A549 (cell line): Measurements from ENCODE around the gene MARCHF7. TPM values are rescaled to one million over a fixed set of nuclear protein-coding genes. Genes with fewer than 3 reads are reported as not detected.

Experiments used
- ATAC-seq, 2 experiments: fragments of 200-7000 bp in 1 of 2; fragments of >200 bp in 1 of 2; cut with Nextera tagmentation in 1 of 2; cut with Tn5 transposase in 1 of 2; 3 replicates each; pipeline versions ENCODE4 v1.8.0 to v1.9.1; 2018 to 2020; ENCODE audit warnings: mild to moderate bottlenecking in 1 of 2, moderate library complexity in 1 of 2
- CTCF ChIA-PET: fragments of 300-600 bp; sonication (Branson Sonifier 250); formaldehyde crosslinking; extraction: SDS; loops from one replicate; lab custom pipeline; 2021; ENCODE audit warnings: antibody characterized with exemption, inconsistent platforms; lab: Yijun Ruan, JAX
- POLR2A ChIA-PET: fragments of 350-600 bp; formaldehyde crosslinking; extraction: SDS; loops from one replicate; lab custom pipeline; 2021; ENCODE audit warnings: antibody characterized with exemption, inconsistent platforms; lab: Yijun Ruan, JAX
- DNase-seq, 2 experiments: peaks; one replicate each; pipeline versions ENCODE4 v3.0.0 to v3.0.0-alpha.2; 2011 to 2016; ENCODE audit warnings: low read depth in 1 of 2, low spot score in 1 of 2
- FAIRE-seq: peaks from 2 replicates; lab custom pipeline; 2011; peaks lifted over from hg19 to GRCh38; lab: Jason Lieb, UNC
- H3K27ac ChIP-seq, 2 experiments: fragments of >200 bp; sonication (Bioruptor Twin); formaldehyde crosslinking; 3 replicates each; pipeline ENCODE4 v1.5.1; 2016 to 2017
- H3K4me1 ChIP-seq: fragments of >200 bp; sonication (Bioruptor Twin); formaldehyde crosslinking; 3 replicates; pipeline ENCODE4 v1.6.1; 2016
- H3K4me2 ChIP-seq: fragments of >200 bp; sonication (Bioruptor Twin); formaldehyde crosslinking; 3 replicates; pipeline ENCODE4 v1.6.1; 2016
- H3K4me3 ChIP-seq: fragments of >200 bp; sonication (Bioruptor Twin); formaldehyde crosslinking; 3 replicates; pipeline ENCODE4 v1.5.1; 2016
- H3K9me3 ChIP-seq: fragments of >200 bp; sonication (Bioruptor Twin); formaldehyde crosslinking; 3 replicates; pipeline ENCODE4 v1.6.1; 2016
- CBX2 ChIP-seq: fragments of 200-600 bp; sonication (generic); IDR thresholded peaks from 2 replicates; pipeline ENCODE4 v1.6.1; 2016; ENCODE audit warnings: low read depth, mild to moderate bottlenecking, borderline replicate concordance
- CHD4 ChIP-seq: fragments of 200-600 bp; sonication (generic); IDR thresholded peaks from 2 replicates; pipeline ENCODE4 v1.6.1; 2016; ENCODE audit warnings: antibody characterized with exemption, mild to moderate bottlenecking, borderline replicate concordance
- FOSB ChIP-seq: fragments of 250-450 bp; sonication (Bioruptor Pico); IDR thresholded peaks from 2 replicates; pipeline ENCODE4 v1.5.0; 2020; ENCODE audit warnings: mild to moderate bottlenecking, moderate library complexity
- GATA3 ChIP-seq: IDR thresholded peaks from 2 replicates; pipeline ENCODE4 v1.6.1; 2012; ENCODE audit warnings: borderline replicate concordance
- HDAC2 ChIP-seq: fragments of 200-600 bp; sonication (generic); IDR thresholded peaks from 2 replicates; pipeline ENCODE4 v1.6.1; 2016
- HEYL ChIP-seq: fragments of 250-450 bp; sonication (Bioruptor Pico); IDR thresholded peaks from 2 replicates; pipeline ENCODE4 v1.8.0; 2021; ENCODE audit warnings: mild to moderate bottlenecking, moderate library complexity
- MAFK ChIP-seq: fragments of 450-650 bp; IDR thresholded peaks from 2 replicates; pipeline ENCODE4 v1.6.1; 2014; ENCODE audit not compliant: partially characterized antibody
- MAZ ChIP-seq: fragments of 150-350 bp; IDR thresholded peaks from 2 replicates; pipeline ENCODE4 v1.6.1; 2014; ENCODE audit warnings: antibody characterized with exemption, low read depth, low read length, borderline replicate concordance
- NFE2L2 ChIP-seq: fragments of 150-350 bp; conservative IDR thresholded peaks from 2 replicates; pipeline ENCODE4 v1.6.1; 2014; ENCODE audit warnings: low read length
- NPAS2 ChIP-seq: fragments of 250-450 bp; sonication (Bioruptor Pico); IDR thresholded peaks from 2 replicates; pipeline ENCODE4 v1.8.0; 2022; ENCODE audit warnings: mild to moderate bottlenecking, moderate library complexity, borderline replicate concordance
- NR3C1 ChIP-seq: fragments of >200 bp; sonication (Bioruptor Twin); formaldehyde crosslinking; IDR thresholded peaks from 3 replicates; pipeline ENCODE4 v1.6.1; 2017
- PHF8 ChIP-seq: fragments of 200-600 bp; sonication (generic); IDR thresholded peaks from 2 replicates; pipeline ENCODE4 v1.6.1; 2016; ENCODE audit warnings: low read depth, mild to moderate bottlenecking, antibody characterized with exemption, moderate library complexity, borderline replicate concordance
- RAD21 ChIP-seq, 2 experiments: fragments of >200 bp in 1 of 2; sonication (Bioruptor Twin) in 1 of 2; formaldehyde crosslinking in 1 of 2; IDR thresholded peaks in 1 of 2; conservative IDR thresholded peaks in 1 of 2; 2 replicates in 1 of 2; 3 replicates in 1 of 2; pipeline ENCODE4 v1.6.1; 2012 to 2018; ENCODE audit warnings: inconsistent platforms in 1 of 2
- RARB ChIP-seq: fragments of 250-450 bp; sonication (Bioruptor Pico); IDR thresholded peaks from 2 replicates; pipeline ENCODE4 v1.8.0; 2021; ENCODE audit warnings: mild to moderate bottlenecking, moderate library complexity
- RCOR1 ChIP-seq: fragments of 150-350 bp; IDR thresholded peaks from 2 replicates; pipeline ENCODE4 v1.6.1; 2014; ENCODE audit warnings: antibody characterized with exemption, low read length, low read depth
- RFX5 ChIP-seq: fragments of 450-650 bp; IDR thresholded peaks from 2 replicates; pipeline ENCODE4 v1.7.1; 2014; ENCODE audit warnings: antibody characterized with exemption, mild to moderate bottlenecking, moderate library complexity
- ZFP36 ChIP-seq: fragments of 450-650 bp; IDR thresholded peaks from 2 replicates; pipeline ENCODE4 v1.6.1; 2014; ENCODE audit warnings: borderline replicate concordance; ENCODE audit not compliant: partially characterized antibody
- WGBS: methylation state at CpG from one replicate; pipeline ENCODE4 v1.1.6; 2017; ENCODE audit errors: missing lambda C conversion rate; 5-methylcytosine and 5-hydroxymethylcytosine counted together
- polyA plus RNA-seq, 4 experiments: library from polyadenylated mRNA; depleted of rRNA in 3 of 4; stranded (reverse); fragments of >200 nt; fragmentation: RNase III in 1 of 4; extraction: RNeasy Plus Mini Kit Qiagen cat#74134 plus additional on column Dnase treatment in 1 of 4; gene quantifications; 2 replicates in 3 of 4; 3 replicates in 1 of 4; pipeline ENCODE4 v1.2.3, GENCODE V29; 2011 to 2017
- TF ChIP-seq, protein P1 (sequence below): fragments of 200-600 bp; sonication (generic); IDR thresholded peaks from 2 replicates; pipeline ENCODE4 v1.6.1; 2016; ENCODE audit warnings: antibody characterized with exemption, mild to moderate bottlenecking, moderate library complexity
- TF ChIP-seq, protein P2 (sequence below): IDR thresholded peaks from 2 replicates; pipeline ENCODE4 v1.6.1; 2012
- TF ChIP-seq, protein P3 (sequence below): fragments of 150-350 bp; IDR thresholded peaks from 2 replicates; pipeline ENCODE4 v1.6.1; 2014; ENCODE audit warnings: low read depth, mild to moderate bottlenecking, low read length

Gene MARCHF7
- polyA plus RNA-seq, 2 of the 4 experiments (the other 2 are of a cell fraction), result 64.3 to 66.4 TPM

DNA sequence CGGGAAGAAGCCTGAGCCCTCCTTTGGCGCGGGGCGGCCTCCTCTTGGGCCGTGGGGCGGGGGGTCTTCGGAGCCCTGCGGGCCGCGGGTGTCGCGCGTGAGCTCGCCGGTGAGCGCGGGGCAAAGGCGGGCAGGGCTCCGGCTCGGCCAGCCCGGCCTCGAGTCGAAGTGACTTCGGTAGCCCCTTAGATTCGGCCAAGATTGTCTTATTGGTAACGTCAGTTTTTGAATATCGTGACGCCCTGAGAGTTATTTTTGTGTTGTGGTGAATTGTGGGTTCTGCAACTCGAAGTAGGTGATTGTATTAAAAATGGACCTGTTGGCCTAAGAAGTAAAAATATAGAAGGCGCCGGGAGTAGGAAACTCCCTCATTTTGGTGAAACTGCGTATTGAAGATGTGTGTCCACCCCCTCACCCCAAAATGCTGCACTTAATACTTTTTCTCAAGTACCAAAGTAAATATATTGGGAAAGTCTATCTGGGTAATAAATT lies 669 bp downstream of the MARCHF7 start:
- H3K27ac ChIP-seq, result peak overlapping the region; percentile 97 to 99
- H3K4me1 ChIP-seq, result peaks cover 34% of the 10 kb centered on the region
- WGBS, result 2% methylated on average over 21 of the region's 32 CpGs
- DNase-seq (peak; percentile 10 to 23), FAIRE-seq (no peak), ATAC-seq (peak in 1 of 2 experiments; percentile 55; a peak in 3 of 6 replicates)
- H3K4me2 ChIP-seq, result peak overlapping the region; percentile 82
- H3K4me3 ChIP-seq, result peak overlapping the region; percentile 91
- H3K9me3 ChIP-seq, result no peaks in the 10 kb centered on the region
- ChIA-PET CTCF (interaction anchor here (1.0 to 2.1 kb wide), 10 partner anchors 14 to 597 kb away, joined by 3 to 14 read pairs (median 6); no protein-coding TSS in a partner anchor), POLR2A (interaction anchor here (1.0 to 2.9 kb wide), 5 partner anchors 98 to 414 kb away, joined by 3 to 84 read pairs (median 3); partner anchors contain the start of gene BAZ2B)
- TF ChIP-seq ZFP36 (no peak), CBX2 (no peak), RFX5 (no peak), RARB (0 out of 2 replicates have a peak, but pooled peaks have one; percentile 4), HDAC2 (no peak)

DNA sequence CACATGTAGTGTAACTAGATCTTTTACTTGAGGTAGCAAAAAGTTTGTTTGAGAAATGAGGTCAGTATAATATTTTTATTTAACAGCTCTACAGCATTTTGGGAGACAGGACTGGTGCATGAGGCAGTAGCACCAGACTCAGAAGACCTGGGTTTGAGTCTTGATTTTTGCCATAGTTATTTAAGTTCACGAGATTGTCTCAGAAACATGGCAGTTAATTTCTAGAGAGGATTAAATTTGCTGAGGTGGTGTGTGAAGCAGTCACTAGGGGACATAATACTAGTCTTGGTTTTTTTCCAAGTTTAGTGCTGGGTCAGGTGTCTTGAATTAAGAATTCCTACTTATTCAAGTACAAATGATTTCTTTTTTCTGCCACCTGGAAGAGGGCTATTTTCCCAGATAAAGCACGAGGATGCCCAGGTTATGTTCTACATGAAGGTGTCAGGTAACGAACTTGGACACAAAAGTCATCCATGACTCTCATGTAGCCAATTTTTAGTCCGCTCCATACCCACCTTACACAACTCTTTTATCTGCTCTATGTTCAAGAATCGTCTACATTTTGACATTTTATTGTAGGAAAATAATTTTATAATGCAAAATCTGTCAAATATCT lies 1.4 kb downstream of the MARCHF7 start:
- Histone ChIP-seq H3K4me1 (peaks cover 34% of the 10 kb centered on the region), H3K4me3 (peak overlapping the region; percentile 91), H3K27ac (peak overlapping the region; percentile 97 to 99), H3K9me3 (no peaks in the 10 kb centered on the region)
- ChIA-PET CTCF (interaction anchor here (0.6 to 2.1 kb wide), 2 partner anchors 16 to 191 kb away, joined by 3 to 6 read pairs; no protein-coding TSS in a partner anchor), POLR2A (interaction anchor here (1.0 to 2.9 kb wide), 3 partner anchors 98 to 414 kb away, joined by 3 to 84 read pairs (median 16); partner anchors contain the start of gene BAZ2B)
- FAIRE-seq, result no peak
- peak in 1 of 2 experiments; percentile 21 for DNase-seq
- 26% methylated on average over 5 of the region's 5 CpGs for WGBS
- no peak for TF ChIP-seq HDAC2
- TF ChIP-seq RAD21 (conservative IDR thresholded peaks at IDR 0.05 in 1 of 2, IDR thresholded peaks at IDR 0.05 in 1 of 2), result no peak
- TF ChIP-seq FOSB, result no peak
- peak; percentile 56 for TF ChIP-seq MAFK
- no peak for TF ChIP-seq HEYL (CRISPR knock-in tag)
- TF ChIP-seq, all 56 proteins: peak for 1
- peak overlapping the region; percentile 82 for H3K4me2 ChIP-seq
- ATAC-seq, result no peak

DNA sequence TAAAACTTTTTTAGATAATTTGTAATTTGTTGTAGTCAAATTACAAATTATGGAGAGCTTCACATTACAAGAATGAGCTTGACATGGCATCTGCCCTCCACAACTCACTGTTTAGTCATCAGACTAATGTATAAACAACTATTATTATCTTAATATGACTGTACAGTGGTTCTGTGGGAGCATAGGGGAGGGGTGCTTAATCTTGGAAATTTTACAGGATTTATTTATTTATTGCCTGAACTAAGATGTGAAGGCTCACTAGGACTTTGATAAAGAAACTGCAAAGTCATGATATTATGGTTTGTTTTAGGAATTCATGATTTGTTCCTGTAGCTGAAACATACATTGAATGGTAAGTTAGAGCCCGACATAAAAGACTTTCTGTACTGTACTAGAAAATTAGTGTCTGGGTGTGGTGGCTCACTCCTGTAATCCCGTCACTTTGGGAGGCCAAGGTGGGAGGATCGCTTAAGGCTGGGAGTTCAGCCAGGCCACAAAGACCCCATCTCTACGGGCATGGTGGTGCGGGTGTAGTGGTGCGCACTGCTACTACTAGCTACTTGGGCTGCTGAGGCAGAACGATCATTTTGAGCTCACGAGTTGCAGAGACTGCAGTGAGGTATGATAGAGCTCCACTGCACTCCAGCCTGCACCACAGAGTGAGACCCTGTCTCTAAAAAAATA lies 2.1 kb downstream of the MARCHF7 start:
- ATAC-seq (no peak), DNase-seq (no peak), FAIRE-seq (no peak)
- CTCF ChIA-PET, result interaction anchor here (0.6 kb wide), 1 partner anchor 191 kb away, joined by 3 read pairs; no protein-coding TSS in a partner anchor
- POLR2A ChIA-PET, result interaction anchor here (2.9 kb wide), 1 partner anchor 99 kb away, joined by 84 read pairs; the partner anchor contains the start of gene BAZ2B
- H3K27ac ChIP-seq, result peak overlapping the region in 1 of 2 experiments; percentile 47; a peak in 2 of 6 replicates
- H3K9me3 ChIP-seq, result no peaks in the 10 kb centered on the region
- peak overlapping the region; percentile 82 for H3K4me2 ChIP-seq
- TF ChIP-seq RCOR1 (no peak), PHF8 (no peak), CHD4 (no peak), NPAS2 (CRISPR knock-in tag) (no peak), NR3C1 (no peak), MAZ (no peak), RFX5 (no peak), GATA3 (no peak), MAFK (peak; percentile 92), CBX2 (no peak), NFE2L2 (peak; percentile 47)
- TF ChIP-seq, protein P1, sequence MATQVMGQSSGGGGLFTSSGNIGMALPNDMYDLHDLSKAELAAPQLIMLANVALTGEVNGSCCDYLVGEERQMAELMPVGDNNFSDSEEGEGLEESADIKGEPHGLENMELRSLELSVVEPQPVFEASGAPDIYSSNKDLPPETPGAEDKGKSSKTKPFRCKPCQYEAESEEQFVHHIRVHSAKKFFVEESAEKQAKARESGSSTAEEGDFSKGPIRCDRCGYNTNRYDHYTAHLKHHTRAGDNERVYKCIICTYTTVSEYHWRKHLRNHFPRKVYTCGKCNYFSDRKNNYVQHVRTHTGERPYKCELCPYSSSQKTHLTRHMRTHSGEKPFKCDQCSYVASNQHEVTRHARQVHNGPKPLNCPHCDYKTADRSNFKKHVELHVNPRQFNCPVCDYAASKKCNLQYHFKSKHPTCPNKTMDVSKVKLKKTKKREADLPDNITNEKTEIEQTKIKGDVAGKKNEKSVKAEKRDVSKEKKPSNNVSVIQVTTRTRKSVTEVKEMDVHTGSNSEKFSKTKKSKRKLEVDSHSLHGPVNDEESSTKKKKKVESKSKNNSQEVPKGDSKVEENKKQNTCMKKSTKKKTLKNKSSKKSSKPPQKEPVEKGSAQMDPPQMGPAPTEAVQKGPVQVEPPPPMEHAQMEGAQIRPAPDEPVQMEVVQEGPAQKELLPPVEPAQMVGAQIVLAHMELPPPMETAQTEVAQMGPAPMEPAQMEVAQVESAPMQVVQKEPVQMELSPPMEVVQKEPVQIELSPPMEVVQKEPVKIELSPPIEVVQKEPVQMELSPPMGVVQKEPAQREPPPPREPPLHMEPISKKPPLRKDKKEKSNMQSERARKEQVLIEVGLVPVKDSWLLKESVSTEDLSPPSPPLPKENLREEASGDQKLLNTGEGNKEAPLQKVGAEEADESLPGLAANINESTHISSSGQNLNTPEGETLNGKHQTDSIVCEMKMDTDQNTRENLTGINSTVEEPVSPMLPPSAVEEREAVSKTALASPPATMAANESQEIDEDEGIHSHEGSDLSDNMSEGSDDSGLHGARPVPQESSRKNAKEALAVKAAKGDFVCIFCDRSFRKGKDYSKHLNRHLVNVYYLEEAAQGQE, result no peak
- TF ChIP-seq, protein P2, sequence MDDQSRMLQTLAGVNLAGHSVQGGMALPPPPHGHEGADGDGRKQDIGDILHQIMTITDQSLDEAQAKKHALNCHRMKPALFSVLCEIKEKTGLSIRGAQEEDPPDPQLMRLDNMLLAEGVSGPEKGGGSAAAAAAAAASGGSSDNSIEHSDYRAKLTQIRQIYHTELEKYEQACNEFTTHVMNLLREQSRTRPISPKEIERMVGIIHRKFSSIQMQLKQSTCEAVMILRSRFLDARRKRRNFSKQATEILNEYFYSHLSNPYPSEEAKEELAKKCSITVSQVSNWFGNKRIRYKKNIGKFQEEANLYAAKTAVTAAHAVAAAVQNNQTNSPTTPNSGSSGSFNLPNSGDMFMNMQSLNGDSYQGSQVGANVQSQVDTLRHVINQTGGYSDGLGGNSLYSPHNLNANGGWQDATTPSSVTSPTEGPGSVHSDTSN, result no peak
- TF ChIP-seq, protein P3, sequence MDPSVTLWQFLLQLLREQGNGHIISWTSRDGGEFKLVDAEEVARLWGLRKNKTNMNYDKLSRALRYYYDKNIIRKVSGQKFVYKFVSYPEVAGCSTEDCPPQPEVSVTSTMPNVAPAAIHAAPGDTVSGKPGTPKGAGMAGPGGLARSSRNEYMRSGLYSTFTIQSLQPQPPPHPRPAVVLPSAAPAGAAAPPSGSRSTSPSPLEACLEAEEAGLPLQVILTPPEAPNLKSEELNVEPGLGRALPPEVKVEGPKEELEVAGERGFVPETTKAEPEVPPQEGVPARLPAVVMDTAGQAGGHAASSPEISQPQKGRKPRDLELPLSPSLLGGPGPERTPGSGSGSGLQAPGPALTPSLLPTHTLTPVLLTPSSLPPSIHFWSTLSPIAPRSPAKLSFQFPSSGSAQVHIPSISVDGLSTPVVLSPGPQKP, result no peak
- TF ChIP-seq, all 56 proteins: peak for 2
- H3K4me3 ChIP-seq, result peak overlapping the region; percentile 91
- whole genome bisulfite sequencing, result 88% methylated on average over 8 of the region's 8 CpGs
- peaks cover 34% of the 10 kb centered on the region for H3K4me1 ChIP-seq
